ENCODE data around the gene SBSN. TPM values are rescaled to one million over a fixed set of nuclear protein-coding genes. Genes with fewer than 3 reads are reported as not detected.

SBSN gene
- total and polyA plus RNA-seq, 2 donors (not counting 1 experiment from before 2014, with no cell fraction given): not detected

GRCh38 chr19:35500611-35501010, 27.5 kb downstream of the SBSN start:
- H3K27me3 Mint-ChIP-seq: peaks cover 27% of the 10 kb centered on the region
- H2AFZ ChIP-seq (ENCODE audit: insufficient read depth, low read depth, low read length, poor library complexity, severe bottlenecking): no peak overlapping the region
- no peak for DNase-seq
- ChIA-PET POLR2A (no interaction called here), CTCF (no interaction called here)
- no peak overlapping the region for H3K4me3 ChIP-seq (ENCODE audit: control extremely low read depth in 1 of 5, extremely low read depth in 1 of 5, insufficient read depth in 1 of 5, low read depth in 2 of 5, low read length in 4 of 5)
- H3K79me2 ChIP-seq (ENCODE audit: control insufficient read depth, insufficient read depth, low read length): no peaks in the 10 kb centered on the region
- no peaks in the 10 kb centered on the region for H3K36me3 ChIP-seq (replicated peaks in 1 of 2; ENCODE audit: control extremely low read depth in 1 of 2, control insufficient read depth in 1 of 2, extremely low read depth in 1 of 2, insufficient read depth in 2 of 2, low read length in 1 of 2)
- H3K27me3 ChIP-seq (replicated peaks in 1 of 4; ENCODE audit: control extremely low read depth in 1 of 4, control insufficient read depth in 3 of 4, insufficient read depth in 4 of 4, low read length in 3 of 4): peaks cover 0 to 14% (median 2%) of the 10 kb centered on the region in 4 experiments
- no peak for ATAC-seq (ENCODE audit: low read depth)
- no peak overlapping the region for H3K27ac ChIP-seq (ENCODE audit: low read length in 2 of 2)
- H4K20me1 ChIP-seq (ENCODE audit: control insufficient read depth, insufficient read depth, low read length, poor library complexity, severe bottlenecking): no peaks in the 10 kb centered on the region
- no peak overlapping the region for H3K4me2 ChIP-seq (replicated peaks; ENCODE audit: low read depth, low read length, poor library complexity, severe bottlenecking)
- no peak overlapping the region for H3K9ac ChIP-seq (ENCODE audit: low read length)
- H3K4me1 Mint-ChIP-seq: peaks cover under 1% of the 10 kb centered on the region
- peaks cover 0 to 2% of the 10 kb centered on the region in 2 donors for H3K4me1 ChIP-seq (ENCODE audit: control insufficient read depth in 2 of 2, insufficient read depth in 2 of 2, low read length in 2 of 2)
- H3K9me3 ChIP-seq (ENCODE audit: control extremely low read depth in 1 of 3, control insufficient read depth in 2 of 3, insufficient read depth in 1 of 3, low read length in 2 of 3): no peaks in the 10 kb centered on the region
- no peak overlapping the region for H3K27ac Mint-ChIP-seq
- H3K4me3 Mint-ChIP-seq: no peak overlapping the region
- intact Hi-C loops (cut with micrococcal nuclease): no loop called here
- TF ChIP-seq, protein P1, sequence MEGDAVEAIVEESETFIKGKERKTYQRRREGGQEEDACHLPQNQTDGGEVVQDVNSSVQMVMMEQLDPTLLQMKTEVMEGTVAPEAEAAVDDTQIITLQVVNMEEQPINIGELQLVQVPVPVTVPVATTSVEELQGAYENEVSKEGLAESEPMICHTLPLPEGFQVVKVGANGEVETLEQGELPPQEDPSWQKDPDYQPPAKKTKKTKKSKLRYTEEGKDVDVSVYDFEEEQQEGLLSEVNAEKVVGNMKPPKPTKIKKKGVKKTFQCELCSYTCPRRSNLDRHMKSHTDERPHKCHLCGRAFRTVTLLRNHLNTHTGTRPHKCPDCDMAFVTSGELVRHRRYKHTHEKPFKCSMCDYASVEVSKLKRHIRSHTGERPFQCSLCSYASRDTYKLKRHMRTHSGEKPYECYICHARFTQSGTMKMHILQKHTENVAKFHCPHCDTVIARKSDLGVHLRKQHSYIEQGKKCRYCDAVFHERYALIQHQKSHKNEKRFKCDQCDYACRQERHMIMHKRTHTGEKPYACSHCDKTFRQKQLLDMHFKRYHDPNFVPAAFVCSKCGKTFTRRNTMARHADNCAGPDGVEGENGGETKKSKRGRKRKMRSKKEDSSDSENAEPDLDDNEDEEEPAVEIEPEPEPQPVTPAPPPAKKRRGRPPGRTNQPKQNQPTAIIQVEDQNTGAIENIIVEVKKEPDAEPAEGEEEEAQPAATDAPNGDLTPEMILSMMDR (IDR thresholded peaks at IDR 0.05): no peak
- no peak for TF ChIP-seq EZH2 (IDR thresholded peaks at IDR 0.05; ENCODE audit: borderline replicate concordance, insufficient read depth, low read depth, low read length, poor library complexity, severe bottlenecking)
- no peaks in the 10 kb centered on the region for H3K9me3 Mint-ChIP-seq (ENCODE audit: insufficient read depth)
- 96% methylated on average over 3 of the region's 10 CpGs for WGBS (ENCODE audit: insufficient coverage)

DNA sequence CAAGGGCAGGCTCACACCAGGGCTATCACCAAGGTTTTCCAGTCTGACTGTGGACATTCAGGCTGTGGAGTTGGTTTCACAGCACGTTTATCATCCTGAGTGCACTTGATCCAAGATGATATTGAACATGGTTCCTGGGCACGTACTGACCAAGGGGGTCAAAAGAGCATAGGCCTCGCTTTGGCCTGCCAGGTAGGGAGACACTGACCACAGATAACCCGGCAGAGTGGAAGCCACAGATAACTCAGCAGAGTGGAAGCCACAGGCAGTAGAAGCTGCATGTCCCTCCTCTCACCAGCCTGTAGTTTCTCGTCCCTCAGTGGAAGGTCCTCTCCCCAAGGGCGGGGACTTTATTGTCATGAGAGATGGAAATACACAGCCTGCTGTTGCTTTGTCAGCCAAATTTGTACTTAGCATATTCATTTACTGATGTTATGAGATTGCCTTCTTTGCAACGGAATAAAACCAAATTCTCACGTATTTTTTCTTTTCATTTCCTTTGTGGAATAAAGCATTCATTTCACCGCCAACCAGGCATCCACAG, 29.1 kb downstream of the SBSN start:
- Histone ChIP-seq H3K27ac (ENCODE audit: low read length in 2 of 2) (no peak overlapping the region), H3K27me3 (replicated peaks in 1 of 4; ENCODE audit: control extremely low read depth in 1 of 4, control insufficient read depth in 3 of 4, insufficient read depth in 4 of 4, low read length in 3 of 4) (peaks cover 0 to 17% (median 2%) of the 10 kb centered on the region in 4 experiments), H2AFZ (ENCODE audit: insufficient read depth, low read depth, low read length, poor library complexity, severe bottlenecking) (no peak overlapping the region), H3K4me1 (ENCODE audit: control insufficient read depth in 2 of 2, insufficient read depth in 2 of 2, low read length in 2 of 2) (peaks cover 6 to 11% of the 10 kb centered on the region in 2 donors), H3K79me2 (ENCODE audit: control insufficient read depth, insufficient read depth, low read length) (no peaks in the 10 kb centered on the region), H3K4me3 (ENCODE audit: control extremely low read depth in 1 of 5, extremely low read depth in 1 of 5, insufficient read depth in 1 of 5, low read depth in 2 of 5, low read length in 4 of 5) (no peak overlapping the region), H3K4me2 (replicated peaks; ENCODE audit: low read depth, low read length, poor library complexity, severe bottlenecking) (no peak overlapping the region), H3K9ac (ENCODE audit: low read length) (no peak overlapping the region), H4K20me1 (ENCODE audit: control insufficient read depth, insufficient read depth, low read length, poor library complexity, severe bottlenecking) (no peaks in the 10 kb centered on the region), H3K36me3 (replicated peaks in 1 of 2; ENCODE audit: control extremely low read depth in 1 of 2, control insufficient read depth in 1 of 2, extremely low read depth in 1 of 2, insufficient read depth in 2 of 2, low read length in 1 of 2) (no peaks in the 10 kb centered on the region), H3K9me3 (ENCODE audit: control extremely low read depth in 1 of 3, control insufficient read depth in 2 of 3, insufficient read depth in 1 of 3, low read length in 2 of 3) (no peaks in the 10 kb centered on the region)
- intact Hi-C loops (cut with micrococcal nuclease): loop anchor here (10.0 kb wide), 1 partner anchor 354 kb away; the partner anchor contains the start of gene FXYD7
- Mint-ChIP-seq H3K27me3 (peaks cover 20% of the 10 kb centered on the region), H3K4me1 (peaks cover 8% of the 10 kb centered on the region), H3K4me3 (no peak overlapping the region), H3K27ac (no peak overlapping the region), H3K9me3 (ENCODE audit: insufficient read depth) (no peaks in the 10 kb centered on the region)
- TF ChIP-seq, protein P1 (IDR thresholded peaks at IDR 0.05): no peak
- no peak for TF ChIP-seq EZH2 (IDR thresholded peaks at IDR 0.05; ENCODE audit: borderline replicate concordance, insufficient read depth, low read depth, low read length, poor library complexity, severe bottlenecking)
- DNase-seq (no peak), ATAC-seq (ENCODE audit: low read depth) (no peak)
- WGBS (ENCODE audit: insufficient coverage): 75% methylated on average over 4 of the region's 9 CpGs
- POLR2A ChIA-PET: no interaction called here
- CTCF ChIA-PET: no interaction called here

Data from B cell (primary cell).